Measurements from ENCODE around the gene MAGEA3.
"Not testable (repeated sequence)": the region's sequence is repeated elsewhere in the genome, so short reads cannot be mapped to it uniquely, and the experiment has no call there.

Gene MAGEA3, protein sequence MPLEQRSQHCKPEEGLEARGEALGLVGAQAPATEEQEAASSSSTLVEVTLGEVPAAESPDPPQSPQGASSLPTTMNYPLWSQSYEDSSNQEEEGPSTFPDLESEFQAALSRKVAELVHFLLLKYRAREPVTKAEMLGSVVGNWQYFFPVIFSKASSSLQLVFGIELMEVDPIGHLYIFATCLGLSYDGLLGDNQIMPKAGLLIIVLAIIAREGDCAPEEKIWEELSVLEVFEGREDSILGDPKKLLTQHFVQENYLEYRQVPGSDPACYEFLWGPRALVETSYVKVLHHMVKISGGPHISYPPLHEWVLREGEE

DNA sequence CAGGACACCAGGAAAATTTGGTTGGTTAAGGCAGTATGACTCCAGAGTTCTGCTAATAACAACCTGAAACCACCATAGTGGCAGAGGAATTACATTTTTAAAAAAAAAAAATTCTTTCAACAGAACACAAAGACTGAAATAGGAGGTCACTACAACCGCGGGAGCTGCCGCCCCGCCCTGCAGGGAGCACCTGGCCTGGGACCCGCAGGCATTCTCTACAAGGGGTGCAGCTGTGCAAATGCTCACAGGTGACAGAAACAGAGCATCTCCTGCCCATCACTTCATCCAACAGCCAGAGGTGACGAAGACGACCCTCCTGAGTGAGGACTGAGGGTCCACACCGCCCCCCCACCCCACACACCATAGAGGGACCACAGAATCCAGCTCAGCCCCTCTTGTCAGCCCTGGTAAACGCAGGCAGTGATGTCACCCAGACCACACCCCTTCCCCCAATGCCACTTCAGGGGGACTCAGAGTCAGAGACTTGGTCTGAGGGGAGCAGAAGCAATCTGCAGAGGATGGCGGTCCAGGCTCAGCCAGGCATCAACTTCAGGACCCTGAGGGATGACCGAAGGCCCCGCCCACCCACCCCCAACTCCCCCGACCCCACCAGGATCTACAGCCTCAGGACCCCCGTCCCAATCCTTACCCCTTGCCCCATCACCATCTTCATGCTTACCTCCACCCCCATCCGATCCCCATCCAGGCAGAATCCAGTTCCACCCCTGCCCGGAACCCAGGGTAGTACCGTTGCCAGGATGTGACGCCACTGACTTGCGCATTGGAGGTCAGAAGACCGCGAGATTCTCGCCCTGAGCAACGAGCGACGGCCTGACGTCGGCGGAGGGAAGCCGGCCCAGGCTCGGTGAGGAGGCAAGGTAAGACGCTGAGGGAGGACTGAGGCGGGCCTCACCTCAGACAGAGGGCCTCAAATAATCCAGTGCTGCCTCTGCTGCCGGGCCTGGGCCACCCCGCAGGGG is at the start of gene MAGEA3:
MAGEA3 (plus strand) TSS at position 843 of the 980 bp plus-strand sequence. CDS start 2,039 bp downstream, outside the sequence.
- DNase-seq, result not testable (repeated sequence)

DNA sequence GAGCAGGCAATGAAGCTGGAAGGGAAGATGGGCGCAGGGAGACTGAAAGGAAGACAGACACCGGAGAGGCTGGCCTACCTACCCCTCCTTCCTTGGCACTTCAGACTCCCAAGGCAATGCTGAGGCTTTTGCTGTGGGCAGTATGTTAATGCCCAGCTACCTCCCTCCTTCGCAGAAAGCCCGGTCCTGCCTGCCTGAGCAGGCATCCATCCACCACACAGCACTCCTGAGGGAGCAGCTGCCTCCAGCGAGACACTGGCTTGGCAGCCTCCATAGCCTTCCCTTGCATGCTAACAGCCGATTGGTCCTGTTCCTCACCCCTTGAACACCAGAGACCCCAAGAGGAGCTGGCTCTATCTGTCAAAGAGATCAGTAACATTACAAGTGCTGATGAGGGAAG is 46.5 kb upstream of the MAGEA3 start:
- no peak for DNase-seq

DNA sequence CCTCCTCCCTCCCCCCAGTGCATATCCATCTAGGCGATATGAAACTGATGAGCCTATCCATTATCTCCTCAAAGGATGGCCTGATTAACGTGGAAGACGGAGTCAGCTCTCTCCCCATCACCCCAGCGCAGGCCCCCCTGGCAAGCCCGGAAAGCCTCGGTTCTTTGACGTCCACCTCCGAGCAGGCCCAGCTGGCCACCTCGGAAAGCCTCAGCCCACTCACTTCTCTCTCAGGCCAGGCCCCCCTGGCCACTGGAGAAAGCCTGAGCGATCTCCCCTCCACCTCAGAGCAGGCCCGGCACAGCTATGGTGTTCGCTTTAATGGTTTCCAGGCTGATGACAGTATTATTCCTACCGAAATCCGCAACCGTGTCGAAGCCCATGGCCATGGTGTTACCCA is 46.1 kb upstream of the MAGEA3 start:
- no peak for DNase-seq

DNA sequence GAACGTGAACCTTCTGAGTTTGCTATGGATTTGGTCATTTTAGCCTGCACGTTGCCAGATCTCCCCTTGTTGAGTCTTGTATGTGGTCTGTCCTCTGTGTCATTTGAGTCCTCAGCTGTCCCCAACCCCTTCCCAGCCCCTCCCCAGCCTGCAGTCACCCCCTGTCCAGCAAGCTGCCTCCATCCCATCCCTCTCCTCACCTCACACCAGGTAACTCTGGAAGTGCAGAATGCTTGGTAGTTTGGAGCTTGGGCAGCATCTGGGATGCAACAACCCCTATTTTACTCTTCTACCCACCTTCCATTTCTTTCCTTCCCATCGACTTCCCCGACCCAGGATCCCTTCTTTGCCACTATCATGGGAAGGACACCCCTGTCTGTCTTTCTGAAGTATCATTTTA is 42.5 kb upstream of the MAGEA3 start:
- DNase-seq, result no peak

DNA sequence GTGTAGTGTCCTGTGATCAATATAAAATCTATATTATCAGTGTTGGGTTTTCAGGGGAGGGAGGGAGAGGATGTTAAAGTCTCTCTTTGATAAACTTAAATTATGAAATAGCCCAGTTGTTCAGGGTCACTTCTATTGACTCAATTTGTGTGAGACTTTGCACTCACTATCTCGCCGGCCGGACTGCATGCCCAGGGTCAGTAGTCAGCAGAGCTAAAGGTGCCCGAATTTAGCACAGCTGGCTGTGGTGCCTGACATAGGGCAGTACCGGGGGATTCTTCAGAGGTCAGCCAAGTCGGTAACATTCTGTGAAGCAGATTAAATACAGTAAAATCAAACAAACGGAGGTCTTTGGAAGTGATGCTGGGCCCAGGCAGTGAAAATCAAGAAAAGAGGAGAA is 41.7 kb upstream of the MAGEA3 start:
- no peak for DNase-seq

DNA sequence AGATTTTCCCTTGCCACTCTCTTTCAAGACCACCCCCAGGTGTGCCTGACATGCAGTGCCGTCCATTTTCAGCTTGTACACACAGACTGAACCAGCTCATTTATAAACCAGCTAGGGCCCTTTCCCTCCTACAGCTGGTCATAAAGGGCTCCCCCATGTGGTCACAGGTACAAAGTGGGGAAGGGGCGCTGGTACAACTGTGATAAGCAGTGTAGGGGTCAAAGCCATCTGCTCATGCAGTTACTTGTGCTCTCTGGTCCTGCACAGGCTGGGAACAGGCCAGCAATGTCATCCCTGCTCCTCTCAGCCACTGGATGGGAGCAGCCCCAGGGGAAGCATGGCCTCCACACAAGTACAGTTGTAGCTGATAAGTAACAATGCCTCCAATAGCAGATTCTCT is 40.3 kb upstream of the MAGEA3 start:
- DNase-seq, result no peak

DNA sequence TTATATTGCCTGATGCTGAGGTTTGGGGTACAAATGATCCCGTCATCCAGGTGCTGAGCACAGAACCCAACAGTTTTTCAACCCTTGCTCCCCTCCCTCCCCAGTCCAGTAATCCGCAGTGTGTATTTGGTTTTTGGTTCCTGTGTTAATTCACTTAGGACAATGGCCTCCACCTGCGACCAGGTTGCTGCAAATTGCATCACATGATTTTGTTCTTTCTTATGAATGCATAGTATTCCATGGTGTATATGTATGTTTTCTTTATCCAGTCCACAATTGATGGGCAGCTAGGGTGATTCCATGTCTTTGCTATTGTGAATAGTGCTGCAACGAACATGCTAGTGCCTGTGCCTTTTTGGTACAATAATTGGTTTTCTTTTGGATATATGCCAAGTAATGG is 35.5 kb upstream of the MAGEA3 start:
- no peak for DNase-seq

DNA sequence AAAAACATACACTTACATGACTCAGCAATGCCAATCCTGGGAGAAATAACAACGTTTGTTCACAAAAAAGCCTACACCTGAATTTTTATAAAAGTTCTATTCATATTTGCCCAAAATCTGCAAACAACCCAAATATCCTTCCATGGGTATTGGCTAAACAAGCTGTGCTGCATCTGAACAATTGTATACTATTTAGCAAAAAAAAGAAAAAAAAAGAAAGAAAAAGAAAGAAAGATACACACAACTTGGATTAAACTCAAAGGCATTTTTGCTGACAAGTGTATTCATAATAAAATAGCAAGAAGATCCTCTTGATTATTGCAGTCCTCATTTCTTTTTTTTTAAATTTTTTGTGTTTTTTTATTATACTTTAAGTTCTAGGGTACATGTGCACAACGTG is 24.5 kb upstream of the MAGEA3 start:
- DNase-seq, result no peak

DNA sequence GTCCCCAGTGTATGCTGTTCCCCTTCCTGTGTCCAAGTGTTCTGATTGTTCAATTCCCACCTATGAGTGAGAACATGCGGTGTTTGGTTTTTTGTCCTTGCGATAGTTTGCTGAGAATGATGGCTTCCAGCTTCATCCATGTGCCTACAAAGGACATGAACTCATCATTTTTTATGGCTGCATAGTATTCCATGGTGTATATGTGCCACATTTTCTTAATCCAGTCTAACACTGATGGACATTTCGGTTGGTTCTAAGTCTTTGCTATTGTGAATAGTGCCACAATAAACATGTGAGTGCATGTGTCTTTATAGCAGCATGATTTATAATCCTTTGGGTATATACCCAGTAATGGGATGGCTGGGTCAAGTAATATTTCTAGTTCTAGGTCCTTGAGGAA is 23.9 kb upstream of the MAGEA3 start:
- not testable (repeated sequence) for DNase-seq

DNA sequence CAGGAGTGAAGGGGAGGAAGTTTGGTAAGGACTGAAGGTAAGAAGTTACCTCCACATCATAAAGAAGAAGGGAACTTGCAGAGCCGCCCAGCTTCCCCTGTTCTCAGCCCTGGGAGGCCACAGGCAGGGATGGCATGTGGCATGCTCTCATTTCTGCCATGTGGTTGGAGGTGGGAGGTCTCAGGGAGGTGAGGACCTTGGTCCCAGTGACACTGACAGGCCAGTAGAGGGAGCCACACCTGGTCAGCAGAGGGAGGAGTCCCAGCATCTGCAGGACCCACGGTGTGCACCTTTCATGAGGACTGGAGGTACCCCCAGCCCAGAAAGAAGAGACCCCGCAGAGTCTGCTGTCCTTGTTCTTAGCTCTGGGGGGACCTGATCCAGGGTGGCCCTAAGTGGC is 17.6 kb upstream of the MAGEA3 start:
- DNase-seq, result not testable (repeated sequence)

DNA sequence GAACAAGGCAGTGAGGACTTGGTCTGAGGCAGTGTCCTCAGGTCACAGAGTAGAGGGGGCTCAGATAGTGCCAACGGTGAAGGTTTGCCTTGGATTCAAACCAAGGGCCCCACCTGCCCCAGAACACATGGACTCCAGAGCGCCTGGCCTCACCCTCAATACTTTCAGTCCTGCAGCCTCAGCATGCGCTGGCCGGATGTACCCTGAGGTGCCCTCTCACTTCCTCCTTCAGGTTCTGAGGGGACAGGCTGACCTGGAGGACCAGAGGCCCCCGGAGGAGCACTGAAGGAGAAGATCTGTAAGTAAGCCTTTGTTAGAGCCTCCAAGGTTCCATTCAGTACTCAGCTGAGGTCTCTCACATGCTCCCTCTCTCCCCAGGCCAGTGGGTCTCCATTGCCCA is 1.8 kb downstream of the MAGEA3 start:
- not testable (repeated sequence) for DNase-seq

DNA sequence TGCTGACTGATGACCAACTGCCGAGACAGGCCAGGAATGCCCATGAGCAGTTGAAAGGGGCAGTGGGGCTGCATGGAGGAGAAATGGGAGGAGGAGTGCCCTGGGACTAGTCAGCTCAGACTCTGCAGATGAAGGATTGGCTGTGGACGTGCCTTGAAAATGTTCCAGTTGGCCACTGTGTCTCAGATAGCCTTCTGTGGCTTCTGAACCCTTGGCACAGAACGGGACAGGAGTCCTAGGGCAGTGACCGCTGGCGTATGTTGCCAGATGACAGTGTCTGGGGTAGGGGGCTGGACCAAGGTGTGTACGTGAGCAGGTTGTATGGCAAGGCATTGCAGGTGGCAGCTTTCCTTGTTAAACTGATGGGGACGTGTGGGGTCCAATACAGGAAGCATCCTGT is 7.9 kb downstream of the MAGEA3 start:
- not testable (repeated sequence) for DNase-seq

DNA sequence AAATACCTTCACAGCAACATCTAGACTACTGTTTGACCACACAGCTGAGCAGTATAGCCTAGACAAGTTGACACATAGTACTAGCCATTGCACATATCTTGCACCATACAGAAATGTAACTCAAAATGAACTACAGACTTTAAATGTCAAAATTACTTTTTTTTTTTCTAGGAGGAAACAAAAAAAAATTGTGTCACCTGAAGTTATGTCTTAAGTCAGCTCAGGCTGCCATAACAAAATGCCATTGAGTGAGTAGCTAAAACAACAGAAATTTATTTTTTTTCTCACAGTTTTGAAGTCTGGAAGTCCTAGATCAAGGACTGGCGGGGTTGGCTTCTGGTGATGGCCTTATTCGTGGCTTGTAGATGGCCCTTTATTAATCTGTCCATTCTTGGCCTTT is 10.6 kb downstream of the MAGEA3 start, which contains the start of gene CSAG2:
CSAG2 (minus strand) TSS at position 101 of the 400 bp plus-strand sequence. CDS start 161 bp downstream, outside the sequence.
- DNase-seq, result not testable (repeated sequence)

DNA sequence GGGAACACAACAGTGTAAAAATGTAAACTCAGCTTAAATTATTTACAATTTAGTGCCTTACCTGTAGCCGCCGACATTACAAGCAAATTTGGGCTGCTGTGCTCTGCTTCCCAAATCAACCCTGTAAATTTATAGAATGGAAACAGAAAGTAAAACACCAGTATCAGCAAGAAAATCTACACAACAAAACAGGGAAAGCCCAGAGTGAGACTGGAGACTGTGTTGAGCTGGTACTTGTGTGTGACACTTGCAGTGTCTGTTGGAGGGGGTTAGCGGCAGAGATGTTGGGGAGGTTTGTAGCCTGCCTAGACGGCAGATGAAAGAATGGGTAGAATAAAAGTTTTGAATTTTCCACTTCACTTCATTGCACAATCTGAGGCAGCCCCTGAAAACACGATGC is 14.6 kb downstream of the MAGEA3 start:
- not testable (repeated sequence) for DNase-seq

DNA sequence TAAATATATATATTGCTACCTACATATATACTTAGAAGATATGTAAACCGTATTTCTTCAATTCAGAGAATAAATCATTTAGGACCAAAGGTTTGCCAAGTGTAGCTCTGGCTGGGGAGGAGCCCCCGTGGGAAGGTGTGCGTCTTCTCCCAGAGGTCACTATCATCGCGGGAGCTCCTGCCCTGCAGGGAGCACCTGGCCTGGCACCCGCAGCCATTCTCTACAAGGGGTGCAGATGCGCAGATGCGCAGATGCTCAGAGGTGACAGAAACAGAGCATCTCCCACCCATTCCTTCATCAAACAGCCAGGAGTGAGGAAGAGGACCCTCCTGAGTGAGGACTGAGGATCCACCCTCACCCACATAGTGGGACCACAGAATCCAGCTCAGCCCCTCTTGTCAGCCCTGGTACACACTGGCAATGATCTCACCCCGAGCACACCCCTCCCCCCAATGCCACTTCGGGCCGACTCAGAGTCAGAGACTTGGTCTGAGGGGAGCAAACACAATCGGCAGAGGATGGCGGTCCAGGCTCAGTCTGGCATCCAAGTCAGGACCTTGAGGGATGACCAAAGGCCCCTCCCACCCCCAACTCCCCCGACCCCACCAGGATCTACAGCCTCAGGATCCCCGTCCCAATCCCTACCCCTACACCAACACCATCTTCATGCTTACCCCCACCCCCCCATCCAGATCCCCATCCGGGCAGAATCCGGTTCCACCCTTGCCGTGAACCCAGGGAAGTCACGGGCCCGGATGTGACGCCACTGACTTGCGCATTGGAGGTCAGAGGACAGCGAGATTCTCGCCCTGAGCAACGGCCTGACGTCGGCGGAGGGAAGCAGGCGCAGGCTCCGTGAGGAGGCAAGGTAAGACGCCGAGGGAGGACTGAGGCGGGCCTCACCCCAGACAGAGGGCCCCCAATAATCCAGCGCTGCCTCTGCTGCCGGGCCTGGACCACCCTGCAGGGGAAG is 15.5 kb downstream of the MAGEA3 start, which contains the start of gene MAGEA2B:
MAGEA2B (plus strand) TSS at position 814 of the 973 bp plus-strand sequence. CDS start 2,479 bp downstream, outside the sequence.
- not testable (repeated sequence) for DNase-seq

DNA sequence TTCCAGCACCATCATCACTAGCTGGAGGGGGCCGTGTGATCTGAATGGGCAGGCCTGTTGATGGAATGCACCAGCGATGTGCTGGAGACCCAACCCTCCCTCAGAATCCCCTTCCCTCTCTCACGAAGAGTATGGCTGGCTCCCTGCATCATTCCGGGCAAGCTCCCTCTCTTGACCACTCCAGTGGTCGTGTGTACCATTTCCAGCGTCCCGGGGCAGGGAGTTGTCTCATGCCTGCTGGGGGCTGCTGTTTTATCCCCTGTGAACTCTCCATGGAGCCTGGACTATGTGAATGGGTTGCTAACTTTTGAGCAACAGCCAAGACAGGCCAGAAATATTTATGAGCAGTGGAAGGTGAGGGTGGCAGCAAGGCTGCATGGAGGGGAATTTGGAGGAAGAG is 26.8 kb downstream of the MAGEA3 start:
- no peak for DNase-seq

DNA sequence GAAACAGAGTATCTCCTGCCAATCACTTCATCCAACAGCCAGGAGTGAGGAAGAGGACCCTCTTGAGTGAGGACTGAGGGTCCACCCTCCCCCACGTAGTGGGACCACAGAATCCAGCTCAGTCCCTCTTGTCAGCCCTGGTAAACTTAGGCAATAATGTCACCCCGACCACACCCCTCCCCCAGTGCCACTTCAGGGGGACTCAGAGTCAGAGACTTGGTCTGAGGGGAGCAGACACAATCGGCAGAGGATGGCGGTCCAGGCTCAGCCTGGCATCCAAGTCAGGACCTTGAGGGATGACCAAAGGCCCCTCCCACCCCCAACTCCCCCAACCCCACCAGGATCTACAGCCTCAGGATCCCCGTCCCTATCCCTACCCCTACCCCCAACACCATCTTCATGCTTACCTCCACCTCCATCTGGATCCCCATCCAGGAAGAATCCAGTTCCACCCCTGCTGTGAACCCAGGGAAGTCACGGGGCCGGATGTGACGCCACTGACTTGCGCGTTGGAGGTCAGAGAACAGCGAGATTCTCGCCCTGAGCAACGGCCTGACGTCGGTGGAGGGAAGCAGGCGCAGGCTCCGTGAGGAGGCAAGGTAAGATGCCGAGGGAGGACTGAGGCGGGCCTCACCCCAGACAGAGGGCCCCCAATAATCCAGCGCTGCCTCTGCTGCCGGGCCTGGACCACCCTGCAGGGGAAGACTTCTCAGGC is 34.8 kb downstream of the MAGEA3 start, which contains the start of the genes CSAG1 and MAGEA12:
CSAG1 (minus strand) TSS at position 461 of the 715 bp plus-strand sequence. CDS start 1,261 bp downstream, outside the sequence.
MAGEA12 (plus strand) TSS at position 497 of the 715 bp plus-strand sequence. CDS start 2,405 bp downstream, outside the sequence.
- DNase-seq, result no peak

DNA sequence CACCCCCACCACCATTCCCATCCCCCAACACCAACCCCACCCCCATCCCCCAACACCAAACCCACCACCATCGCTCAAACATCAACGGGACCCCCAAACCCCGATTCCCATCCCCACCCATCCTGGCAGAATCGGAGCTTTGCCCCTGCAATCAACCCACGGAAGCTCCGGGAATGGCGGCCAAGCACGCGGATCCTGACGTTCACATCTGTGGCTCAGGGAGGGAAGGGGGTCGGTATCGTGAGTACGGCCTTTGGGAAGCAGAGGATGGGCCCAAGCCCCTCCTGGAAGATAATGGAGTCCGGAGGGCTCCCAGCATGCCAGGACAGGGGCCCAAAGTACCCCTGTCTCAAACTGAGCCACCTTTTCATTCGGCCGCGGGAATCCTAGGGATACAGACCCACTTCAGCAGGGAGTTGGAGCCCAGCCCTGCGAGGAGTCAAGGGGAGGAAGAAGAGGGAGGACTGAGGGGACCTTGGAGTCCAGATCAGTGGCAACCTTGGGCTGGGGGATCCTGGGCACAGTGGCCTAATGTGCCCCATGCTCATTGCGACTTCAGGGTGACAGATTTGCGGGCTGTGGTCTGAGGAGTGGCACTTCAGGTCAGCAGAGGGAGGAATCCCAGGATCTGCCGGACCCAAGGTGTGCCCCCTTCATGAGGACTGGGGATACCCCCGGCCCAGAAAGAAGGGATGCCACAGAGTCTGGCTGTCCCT is 35.7 kb downstream of the MAGEA3 start:
- not testable (repeated sequence) for DNase-seq

DNA sequence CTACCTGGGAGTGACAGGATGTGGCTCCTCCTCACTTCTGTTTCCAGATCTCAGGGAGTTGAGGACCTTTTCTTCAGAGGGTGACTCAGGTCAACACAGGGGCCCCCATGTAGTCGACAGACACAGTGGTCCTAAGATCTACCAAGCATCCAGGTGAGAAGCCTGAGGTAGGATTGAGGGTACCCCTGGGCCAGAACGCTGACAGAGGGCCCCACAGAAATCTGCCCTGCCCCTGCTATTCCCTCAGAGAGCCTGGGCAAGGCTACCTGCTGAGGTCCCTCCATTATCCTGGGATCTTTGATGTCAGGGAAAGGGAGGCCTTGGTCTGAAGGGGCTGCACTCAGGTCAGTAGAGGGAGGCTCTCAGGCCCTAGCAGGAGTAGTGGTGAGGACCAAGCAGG is 36.5 kb downstream of the MAGEA3 start:
- DNase-seq, result no peak

DNA sequence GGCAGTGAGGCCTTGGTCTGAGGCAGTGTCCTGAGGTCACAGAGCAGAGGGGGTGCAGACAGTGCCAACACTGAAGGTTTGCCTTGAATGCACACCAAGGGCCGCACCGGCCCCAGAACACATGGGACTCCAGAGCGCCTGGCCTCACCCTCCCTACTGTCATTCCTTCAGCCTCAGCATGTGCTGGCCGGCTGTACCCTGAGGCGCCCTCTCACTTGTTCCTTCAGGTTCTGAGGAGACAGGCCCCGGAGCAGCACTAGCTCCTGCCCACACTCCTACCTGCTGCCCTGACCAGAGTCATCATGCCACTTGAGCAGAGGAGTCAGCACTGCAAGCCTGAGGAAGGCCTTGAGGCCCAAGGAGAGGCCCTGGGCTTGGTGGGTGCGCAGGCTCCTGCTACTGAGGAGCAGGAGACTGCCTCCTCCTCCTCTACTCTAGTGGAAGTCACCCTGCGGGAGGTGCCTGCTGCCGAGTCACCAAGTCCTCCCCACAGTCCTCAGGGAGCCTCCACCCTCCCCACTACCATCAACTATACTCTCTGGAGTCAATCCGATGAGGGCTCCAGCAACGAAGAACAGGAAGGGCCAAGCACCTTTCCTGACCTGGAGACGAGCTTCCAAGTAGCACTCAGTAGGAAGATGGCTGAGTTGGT is 37.4 kb downstream of the MAGEA3 start:
- DNase-seq, result no peak
